Bronchus fibroblast of lung (primary cell): Measurements from ENCODE around the gene OXTR. TPM values are rescaled to one million over a fixed set of nuclear protein-coding genes. Genes with fewer than 3 reads are reported as not detected.

Experiments
- total RNA-seq: library from RNA; depleted of rRNA; stranded (reverse); fragments of >200 nt; gene quantifications from 2 replicates; pipeline ENCODE4 v1.2.3, GENCODE V29; 2015

OXTR gene
- 7.3 and 7.6 TPM in 2 replicates for total RNA-seq

GRCh38 chr3:8769088-8769822, at the start of gene OXTR:
Gene OXTR, minus strand, starts transcription at chr3:8769613. Its CDS starts 1,426 bp downstream, at chr3:8768187.

GRCh38 chr3:8733332-8734094, 35.9 kb downstream of the OXTR start, which contains the start of gene CAV3:
Gene CAV3, plus strand, starts transcription at chr3:8733802. Its CDS starts 75 bp downstream, at chr3:8733877.

Other genes with a start within 250 kb of the OXTR start
- gene SSUH2, start 124.8 kb downstream of the OXTR start, total RNA-seq, result under 0.01 TPM in 1 of 2 replicates, not detected in the other
- gene CAV3, start 35.8 kb downstream of the OXTR start, total RNA-seq, result not detected in 2 replicates
- gene RAD18, start 193.9 kb upstream of the OXTR start, total RNA-seq, result 8.9 and 11.3 TPM in 2 replicates